Kidney epithelial cell (primary cell): ENCODE measurements around the gene TMEM119. TPM values are rescaled to one million over a fixed set of nuclear protein-coding genes. Genes with fewer than 3 reads are reported as not detected.

ENCODE experiments used
- DNase-seq: peaks from one replicate; pipeline ENCODE4 v3.0.0-alpha.2; 2010; ENCODE audit warnings: low read depth
- H3K27me3 ChIP-seq: 2 replicates; pipeline ENCODE4 v1.6.0; 2011; ENCODE audit warnings: low read length; ENCODE audit not compliant: control insufficient read depth, insufficient read depth
- H3K36me3 ChIP-seq: 2 replicates; pipeline ENCODE4 v1.5.1; 2011; ENCODE audit warnings: low read length; ENCODE audit not compliant: control insufficient read depth, insufficient read depth
- H3K4me3 ChIP-seq: 2 replicates; pipeline ENCODE4 v1.5.1; 2011; ENCODE audit warnings: low read depth, mild to moderate bottlenecking, control low read depth, low read length
- CTCF ChIP-seq: IDR thresholded peaks from 2 replicates; pipeline ENCODE4 v1.5.1; 2011; ENCODE audit warnings: mild to moderate bottlenecking, moderate library complexity, low read length, control low read depth, inconsistent platforms; ENCODE audit not compliant: insufficient read depth, poor library complexity, severe bottlenecking
- total RNA-seq: library from RNA; depleted of rRNA; stranded (reverse); fragments of >200 nt; gene quantifications from 2 replicates; pipeline ENCODE4 v1.2.3, GENCODE V29; 2015

The TMEM119 gene
- total RNA-seq, 1 donor from 2014 or later: not detected

- Histone ChIP-seq H3K27me3 (no peaks in the 10 kb centered on the region), H3K36me3 (peaks cover 3% of the 10 kb centered on the region), H3K4me3 (no peak overlapping the region)
- no peak for DNase-seq
- no peak for TF ChIP-seq CTCF
Measured at GRCh38 chr12:108643941-108644810, 46.3 kb upstream of the TMEM119 start.

- Histone ChIP-seq H3K36me3 (peaks cover 1% of the 10 kb centered on the region), H3K27me3 (no peaks in the 10 kb centered on the region), H3K4me3 (no peak overlapping the region)
- no peak for TF ChIP-seq CTCF
- DNase-seq: no peak
Measured at GRCh38 chr12:108642899-108643654, 45.2 kb upstream of the TMEM119 start.

- TF ChIP-seq CTCF: no peak
- DNase-seq: no peak
- Histone ChIP-seq H3K4me3 (no peak overlapping the region), H3K36me3 (peaks cover 1% of the 10 kb centered on the region), H3K27me3 (no peaks in the 10 kb centered on the region)
Measured at GRCh38 chr12:108642269-108642870, 44.5 kb upstream of the TMEM119 start.

- no peak for DNase-seq
- no peak overlapping the region for H3K4me3 ChIP-seq
- TF ChIP-seq CTCF: no peak
- peaks cover 1% of the 10 kb centered on the region for H3K36me3 ChIP-seq
- H3K27me3 ChIP-seq: no peaks in the 10 kb centered on the region
Measured at GRCh38 chr12:108641446-108642268, 43.8 kb upstream of the TMEM119 start.

GRCh38 chr12:108640802-108641445 is 43.0 kb upstream of the TMEM119 start:
- no peaks in the 10 kb centered on the region for H3K36me3 ChIP-seq
- no peak for DNase-seq
- TF ChIP-seq CTCF: no peak
- no peaks in the 10 kb centered on the region for H3K27me3 ChIP-seq
- H3K4me3 ChIP-seq: no peak overlapping the region
